Endothelial cell of umbilical vein (primary cell): ENCODE data around the gene TREH.
"Not testable (repeated sequence)": the region's sequence is repeated elsewhere in the genome, so short reads cannot be mapped to it uniquely, and the experiment has no call there.

Experiments used
- EZH2 ChIP-seq: IDR thresholded peaks from 2 replicates; pipeline ENCODE4 v1.6.1; 2012; ENCODE audit warnings: borderline replicate concordance, low read depth, mild to moderate bottlenecking, moderate library complexity, low read length, inconsistent platforms; ENCODE audit not compliant: severe bottlenecking
- MYC ChIP-seq: IDR thresholded peaks from one replicate; pipeline ENCODE4 v1.6.1; 2011; ENCODE audit warnings: mild to moderate bottlenecking, low read depth, low read length
- POLR2A ChIP-seq: IDR thresholded peaks from 2 replicates; pipeline ENCODE4 v1.6.1; 2012; ENCODE audit warnings: low read depth, mild to moderate bottlenecking, control low read depth, low read length
- POLR2AphosphoS5 ChIP-seq: IDR thresholded peaks from 2 replicates; pipeline ENCODE4 v1.6.1; 2012; ENCODE audit warnings: low read depth, mild to moderate bottlenecking, control low read depth, low read length, moderate library complexity; ENCODE audit not compliant: insufficient read depth
- TF ChIP-seq, protein P1 (sequence below), 2 donors: IDR thresholded peaks; 1 replicate in 1 of 2; 2 replicates in 1 of 2; pipeline ENCODE4 v1.5.1; 2011; ENCODE audit warnings: low read length in 2 of 2, mild to moderate bottlenecking in 2 of 2, moderate library complexity in 2 of 2, control low read depth in 1 of 2, inconsistent platforms in 1 of 2, low read depth in 1 of 2; ENCODE audit not compliant: insufficient read depth in 1 of 2; ENCODE audit errors: extremely low read depth in 1 of 2
- TF ChIP-seq, protein P2 (sequence below): IDR thresholded peaks from 2 replicates; pipeline ENCODE4 v1.6.1; 2011; ENCODE audit not compliant: insufficient read depth, insufficient read length

DNA sequence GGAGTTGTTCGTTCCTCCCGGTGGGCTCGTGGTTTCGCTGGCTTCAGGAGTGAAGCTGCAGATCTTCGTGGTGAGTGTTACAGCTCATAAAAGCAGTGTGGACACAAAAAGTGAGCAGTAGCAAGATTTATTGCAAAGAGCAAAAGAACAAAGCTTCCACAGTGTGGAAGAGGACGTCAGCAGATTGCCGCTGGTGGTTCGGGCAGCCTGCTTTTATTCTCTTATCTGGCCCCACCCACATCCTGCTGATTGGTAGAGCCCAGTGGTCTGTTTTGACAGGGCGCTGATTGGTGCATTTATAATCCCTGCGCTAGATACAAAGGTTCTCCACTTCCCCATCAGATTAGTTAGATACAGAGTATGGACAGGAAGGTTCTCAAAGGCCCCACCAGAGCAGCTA is 8.9 kb upstream of the TREH start:
- TF ChIP-seq POLR2A, POLR2AphosphoS5, EZH2, MYC: not testable (repeated sequence)
- TF ChIP-seq, protein P1, sequence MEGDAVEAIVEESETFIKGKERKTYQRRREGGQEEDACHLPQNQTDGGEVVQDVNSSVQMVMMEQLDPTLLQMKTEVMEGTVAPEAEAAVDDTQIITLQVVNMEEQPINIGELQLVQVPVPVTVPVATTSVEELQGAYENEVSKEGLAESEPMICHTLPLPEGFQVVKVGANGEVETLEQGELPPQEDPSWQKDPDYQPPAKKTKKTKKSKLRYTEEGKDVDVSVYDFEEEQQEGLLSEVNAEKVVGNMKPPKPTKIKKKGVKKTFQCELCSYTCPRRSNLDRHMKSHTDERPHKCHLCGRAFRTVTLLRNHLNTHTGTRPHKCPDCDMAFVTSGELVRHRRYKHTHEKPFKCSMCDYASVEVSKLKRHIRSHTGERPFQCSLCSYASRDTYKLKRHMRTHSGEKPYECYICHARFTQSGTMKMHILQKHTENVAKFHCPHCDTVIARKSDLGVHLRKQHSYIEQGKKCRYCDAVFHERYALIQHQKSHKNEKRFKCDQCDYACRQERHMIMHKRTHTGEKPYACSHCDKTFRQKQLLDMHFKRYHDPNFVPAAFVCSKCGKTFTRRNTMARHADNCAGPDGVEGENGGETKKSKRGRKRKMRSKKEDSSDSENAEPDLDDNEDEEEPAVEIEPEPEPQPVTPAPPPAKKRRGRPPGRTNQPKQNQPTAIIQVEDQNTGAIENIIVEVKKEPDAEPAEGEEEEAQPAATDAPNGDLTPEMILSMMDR (IDR thresholded peaks at IDR 0.05; ENCODE audit: extremely low read depth in 1 of 2, insufficient read depth in 1 of 2, low read depth in 1 of 2, low read length in 2 of 2), result not testable (repeated sequence)
- TF ChIP-seq, protein P2, sequence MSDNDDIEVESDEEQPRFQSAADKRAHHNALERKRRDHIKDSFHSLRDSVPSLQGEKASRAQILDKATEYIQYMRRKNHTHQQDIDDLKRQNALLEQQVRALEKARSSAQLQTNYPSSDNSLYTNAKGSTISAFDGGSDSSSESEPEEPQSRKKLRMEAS, result not testable (repeated sequence)
